Right forelimb (tissue), 1 donor: ENCODE measurements around the gene MRPL41.
A peak's percentile ranks its signal among the peaks of the same experiment; 100 is the strongest.
"Not testable (repeated sequence)": the region's sequence is repeated elsewhere in the genome, so short reads cannot be mapped to it uniquely, and the experiment has no call there.

Experiments used
- DNase-seq: peaks from one replicate; pipeline ENCODE4 v3.0.0-alpha.2; 2018

MRPL41 gene

GRCh38 chr9:137588311-137588710 lies 36.6 kb downstream of the MRPL41 start:
- DNase-seq: no peak

- no peak for DNase-seq
Measured at GRCh38 chr9:137588891-137589290, 37.2 kb downstream of the MRPL41 start.

GRCh38 chr9:137589441-137590122 lies 37.9 kb downstream of the MRPL41 start:
- no peak for DNase-seq

GRCh38 chr9:137590123-137590468 lies 38.4 kb downstream of the MRPL41 start:
- DNase-seq: no peak

- peak; percentile 94 for DNase-seq
Measured at GRCh38 chr9:137590469-137591383, 39.0 kb downstream of the MRPL41 start, which contains the start of gene ZMYND19. ZMYND19 (minus strand) TSS chr9:137590512; CDS start chr9:137590263, 249 bp downstream.

GRCh38 chr9:137592767-137593166 lies 41.1 kb downstream of the MRPL41 start:
- no peak for DNase-seq

GRCh38 chr9:137593176-137593575 lies 41.5 kb downstream of the MRPL41 start:
- DNase-seq: no peak

GRCh38 chr9:137596577-137596976 lies 44.9 kb downstream of the MRPL41 start:
- not testable (repeated sequence) for DNase-seq

GRCh38 chr9:137598943-137599342 lies 47.3 kb downstream of the MRPL41 start:
- DNase-seq: no peak
